ENCODE data around the gene PSMB8.
"Not testable (repeated sequence)": the region's sequence is repeated elsewhere in the genome, so short reads cannot be mapped to it uniquely, and the experiment has no call there.

The PSMB8 gene

DNA sequence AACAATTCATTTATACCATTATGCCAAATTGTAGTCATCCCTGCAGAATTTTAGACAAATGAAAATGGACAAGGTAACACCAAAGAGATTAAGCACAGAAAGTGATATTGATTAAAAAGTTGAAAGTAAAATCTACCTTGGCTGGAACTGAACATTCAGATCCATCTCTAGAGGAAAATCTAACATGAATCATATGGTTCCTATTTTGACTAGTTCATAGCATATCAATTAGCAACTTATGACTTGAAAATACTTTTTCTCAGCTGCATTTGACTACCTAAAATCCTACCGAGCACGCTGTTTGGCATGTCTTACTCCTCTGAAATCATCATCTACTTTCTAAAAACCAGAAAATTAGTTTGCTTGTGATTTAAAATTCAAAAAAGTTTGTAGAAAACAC, 32.8 kb upstream of the PSMB8 start:
- no peaks in the 10 kb centered on the region for H3K4me1 Mint-ChIP-seq
- H3K27ac Mint-ChIP-seq: no peak overlapping the region
- H3K36me3 Mint-ChIP-seq (ENCODE audit: low read depth): no peaks in the 10 kb centered on the region
- H3K9me3 Mint-ChIP-seq: peaks cover 18% of the 10 kb centered on the region
- no peak for DNase-seq
- TF ChIP-seq, protein P1, sequence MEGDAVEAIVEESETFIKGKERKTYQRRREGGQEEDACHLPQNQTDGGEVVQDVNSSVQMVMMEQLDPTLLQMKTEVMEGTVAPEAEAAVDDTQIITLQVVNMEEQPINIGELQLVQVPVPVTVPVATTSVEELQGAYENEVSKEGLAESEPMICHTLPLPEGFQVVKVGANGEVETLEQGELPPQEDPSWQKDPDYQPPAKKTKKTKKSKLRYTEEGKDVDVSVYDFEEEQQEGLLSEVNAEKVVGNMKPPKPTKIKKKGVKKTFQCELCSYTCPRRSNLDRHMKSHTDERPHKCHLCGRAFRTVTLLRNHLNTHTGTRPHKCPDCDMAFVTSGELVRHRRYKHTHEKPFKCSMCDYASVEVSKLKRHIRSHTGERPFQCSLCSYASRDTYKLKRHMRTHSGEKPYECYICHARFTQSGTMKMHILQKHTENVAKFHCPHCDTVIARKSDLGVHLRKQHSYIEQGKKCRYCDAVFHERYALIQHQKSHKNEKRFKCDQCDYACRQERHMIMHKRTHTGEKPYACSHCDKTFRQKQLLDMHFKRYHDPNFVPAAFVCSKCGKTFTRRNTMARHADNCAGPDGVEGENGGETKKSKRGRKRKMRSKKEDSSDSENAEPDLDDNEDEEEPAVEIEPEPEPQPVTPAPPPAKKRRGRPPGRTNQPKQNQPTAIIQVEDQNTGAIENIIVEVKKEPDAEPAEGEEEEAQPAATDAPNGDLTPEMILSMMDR (IDR thresholded peaks at IDR 0.05): no peak
- no peak overlapping the region for H3K4me3 Mint-ChIP-seq
- peaks cover 58% of the 10 kb centered on the region for H3K27me3 Mint-ChIP-seq (ENCODE audit: low read depth, poor library complexity)

DNA sequence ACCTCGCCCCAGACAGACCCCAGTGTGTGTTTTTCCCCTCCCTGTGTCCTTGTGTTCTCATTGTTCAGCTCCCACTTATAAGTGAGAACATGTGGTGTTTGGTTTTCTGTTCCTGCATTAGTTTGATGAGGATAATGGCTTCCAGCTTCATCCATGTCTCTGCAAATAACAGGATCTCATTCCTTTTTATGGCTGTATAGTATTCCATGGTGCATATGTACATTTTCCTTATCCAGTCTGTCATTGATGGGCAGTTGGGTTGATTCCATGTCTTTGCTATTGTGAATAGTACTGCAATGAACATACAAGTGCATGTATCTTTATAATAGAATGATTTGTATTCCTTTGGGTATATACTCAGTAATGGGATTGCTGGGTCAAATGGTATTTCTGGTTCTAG, 30.1 kb upstream of the PSMB8 start:
- peaks cover 75% of the 10 kb centered on the region for H3K27me3 Mint-ChIP-seq (ENCODE audit: low read depth, poor library complexity)
- H3K9me3 Mint-ChIP-seq: peaks cover 13% of the 10 kb centered on the region

GRCh38 chr6:32868257-32868788, 24.5 kb upstream of the PSMB8 start:
- Mint-ChIP-seq H3K4me3 (no peak overlapping the region), H3K9me3 (peaks cover 9% of the 10 kb centered on the region), H3K27ac (no peak overlapping the region), H3K36me3 (ENCODE audit: low read depth) (no peaks in the 10 kb centered on the region), H3K4me1 (no peaks in the 10 kb centered on the region), H3K27me3 (ENCODE audit: low read depth, poor library complexity) (peaks cover 89% of the 10 kb centered on the region)
- DNase-seq: peak; percentile 84
- TF ChIP-seq, protein P1 (IDR thresholded peaks at IDR 0.05): peak; percentile 94

More for the DNA sequence above, 30.1 kb upstream of the PSMB8 start:
- H3K4me1 Mint-ChIP-seq; H3K4me3 Mint-ChIP-seq; DNase-seq; H3K27ac Mint-ChIP-seq; H3K36me3 Mint-ChIP-seq (ENCODE audit: low read depth): not testable (repeated sequence)

- Mint-ChIP-seq H3K27ac (no peak overlapping the region), H3K4me1 (no peaks in the 10 kb centered on the region), H3K27me3 (ENCODE audit: low read depth, poor library complexity) (peaks cover 88% of the 10 kb centered on the region), H3K9me3 (peaks cover 6% of the 10 kb centered on the region), H3K4me3 (no peak overlapping the region), H3K36me3 (ENCODE audit: low read depth) (no peaks in the 10 kb centered on the region)
- no peak for DNase-seq
- TF ChIP-seq, protein P1 (IDR thresholded peaks at IDR 0.05): no peak
Measured at GRCh38 chr6:32867554-32868256, 23.9 kb upstream of the PSMB8 start.

GRCh38 chr6:32867022-32867477, 23.2 kb upstream of the PSMB8 start:
- Mint-ChIP-seq H3K27me3 (ENCODE audit: low read depth, poor library complexity) (peaks cover 88% of the 10 kb centered on the region), H3K9me3 (no peaks in the 10 kb centered on the region), H3K4me1 (no peaks in the 10 kb centered on the region), H3K36me3 (ENCODE audit: low read depth) (no peaks in the 10 kb centered on the region), H3K27ac (no peak overlapping the region), H3K4me3 (no peak overlapping the region)
- TF ChIP-seq, protein P1 (IDR thresholded peaks at IDR 0.05): no peak
- DNase-seq: no peak

DNA sequence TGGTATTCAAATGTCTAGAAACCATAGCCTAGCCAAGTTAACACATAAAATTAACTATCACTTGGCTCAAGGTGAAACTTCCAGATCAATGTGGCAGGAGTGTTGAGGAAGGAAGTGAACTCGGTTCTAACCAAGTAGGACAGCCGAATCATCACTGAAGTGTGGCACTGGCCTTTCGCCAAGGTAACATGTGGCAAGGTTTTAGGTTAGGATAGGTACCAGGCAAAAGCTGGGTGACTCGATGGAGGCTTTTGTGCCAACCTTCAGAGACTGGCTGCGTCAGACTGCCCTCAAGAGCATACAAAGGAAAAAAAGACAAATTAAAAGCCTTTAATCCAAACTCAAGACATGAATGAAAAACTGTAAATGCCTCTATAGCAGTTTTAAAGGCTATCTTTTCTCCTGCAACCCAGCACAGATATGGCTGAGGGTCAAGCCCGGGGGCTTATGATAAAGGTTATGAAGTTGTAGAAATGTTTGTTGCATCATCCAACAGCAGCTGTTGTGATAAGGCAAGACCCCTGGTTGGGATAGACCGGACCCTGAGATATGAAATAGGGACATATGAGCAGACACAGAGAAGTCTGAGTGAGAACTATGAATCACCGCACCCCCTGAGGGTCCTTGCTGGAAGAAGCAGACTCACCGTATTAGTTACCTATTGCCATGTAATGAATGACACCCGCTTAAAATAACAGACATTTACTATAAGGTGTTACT, 22.0 kb upstream of the PSMB8 start:
- Mint-ChIP-seq H3K4me1 (no peaks in the 10 kb centered on the region), H3K27me3 (ENCODE audit: low read depth, poor library complexity) (peaks cover 86% of the 10 kb centered on the region), H3K27ac (no peak overlapping the region), H3K4me3 (no peak overlapping the region), H3K9me3 (no peaks in the 10 kb centered on the region), H3K36me3 (ENCODE audit: low read depth) (no peaks in the 10 kb centered on the region)
- no peak for DNase-seq
- TF ChIP-seq, protein P1 (IDR thresholded peaks at IDR 0.05): no peak
